ENCODE data around the gene GPR62.
A peak's percentile ranks its signal among the peaks of the same experiment; 100 is the strongest.

Gene GPR62, protein sequence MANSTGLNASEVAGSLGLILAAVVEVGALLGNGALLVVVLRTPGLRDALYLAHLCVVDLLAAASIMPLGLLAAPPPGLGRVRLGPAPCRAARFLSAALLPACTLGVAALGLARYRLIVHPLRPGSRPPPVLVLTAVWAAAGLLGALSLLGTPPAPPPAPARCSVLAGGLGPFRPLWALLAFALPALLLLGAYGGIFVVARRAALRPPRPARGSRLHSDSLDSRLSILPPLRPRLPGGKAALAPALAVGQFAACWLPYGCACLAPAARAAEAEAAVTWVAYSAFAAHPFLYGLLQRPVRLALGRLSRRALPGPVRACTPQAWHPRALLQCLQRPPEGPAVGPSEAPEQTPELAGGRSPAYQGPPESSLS

DNA sequence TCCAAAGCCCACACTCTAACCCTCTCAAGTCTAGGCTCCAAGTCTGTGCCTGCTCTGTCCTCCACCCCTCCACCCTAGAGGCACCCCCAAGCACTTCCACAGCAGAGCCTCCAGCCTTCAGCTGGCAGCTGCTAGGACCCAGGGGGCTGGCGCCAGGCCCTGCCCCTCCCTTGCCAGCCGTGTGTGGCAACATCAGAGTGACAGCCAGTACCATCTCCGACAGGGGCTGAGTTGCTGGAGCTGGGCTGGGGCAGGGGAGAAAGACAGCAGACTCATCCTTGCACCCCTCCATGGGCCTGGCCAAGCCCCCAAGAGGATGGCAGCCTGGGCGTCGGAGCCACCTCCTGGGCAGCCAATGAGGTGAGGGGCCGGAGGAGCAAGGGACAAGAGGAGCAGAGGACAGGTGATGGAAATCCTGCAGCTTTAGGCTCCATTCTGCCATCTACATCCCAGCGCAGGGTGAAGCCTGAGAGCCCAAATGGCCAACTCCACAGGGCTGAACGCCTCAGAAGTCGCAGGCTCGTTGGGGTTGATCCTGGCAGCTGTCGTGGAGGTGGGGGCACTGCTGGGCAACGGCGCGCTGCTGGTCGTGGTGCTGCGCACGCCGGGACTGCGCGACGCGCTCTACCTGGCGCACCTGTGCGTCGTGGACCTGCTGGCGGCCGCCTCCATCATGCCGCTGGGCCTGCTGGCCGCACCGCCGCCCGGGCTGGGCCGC is at the start of gene GPR62:
Gene GPR62, plus strand, starts transcription at position 207 of the 718 bp plus-strand sequence. Its CDS starts 272 bp downstream, at position 479.
- H3K9ac ChIP-seq (ENCODE audit: low read depth, low read length) = no peak within 1 kb of the TSS
- H3K4me2 ChIP-seq (ENCODE audit: insufficient read depth, low read length) = no peak within 1 kb of the TSS
- H3K36me3 ChIP-seq (ENCODE audit: insufficient read depth, low read length) = no peaks in the 10 kb centered on the region
- ATAC-seq (ENCODE audit: insufficient read depth, low read depth) (peak; percentile 56), DNase-seq (no peak)
- no peaks in the 10 kb centered on the region for H3K27me3 ChIP-seq (ENCODE audit: insufficient read depth, low read length, poor library complexity)
- no peaks in the 10 kb centered on the region for H3K9me3 ChIP-seq (ENCODE audit: insufficient read depth, low read length, severe bottlenecking)
- H3K4me1 ChIP-seq (ENCODE audit: insufficient read depth, low read length) = no peaks in the 10 kb centered on the region
- H2AFZ ChIP-seq (ENCODE audit: low read depth, low read length) = no peak within 1 kb of the TSS
- no peaks in the 10 kb centered on the region for H4K20me1 ChIP-seq (ENCODE audit: insufficient read depth, low read length)
- H3K4me3 ChIP-seq (ENCODE audit: low read depth in 1 of 2, low read length in 2 of 2) = no peak within 1 kb of the TSS
- TF ChIP-seq EZH2 (IDR thresholded peaks at IDR 0.05; ENCODE audit: borderline replicate concordance, low read depth, low read length, severe bottlenecking) (no peak), CTCF (IDR thresholded peaks at IDR 0.05; ENCODE audit: borderline replicate concordance, extremely low read depth, low read length, poor library complexity, severe bottlenecking) (no peak)
- H3K79me2 ChIP-seq (ENCODE audit: insufficient read depth, low read length) = no peaks in the 10 kb centered on the region
- H3K27ac ChIP-seq (ENCODE audit: low read length) = no peak within 1 kb of the TSS

- no peak overlapping the region for H3K9ac ChIP-seq (ENCODE audit: low read depth, low read length)
- no peak overlapping the region for H3K4me3 ChIP-seq (ENCODE audit: low read depth in 1 of 2, low read length in 2 of 2)
- ATAC-seq (ENCODE audit: insufficient read depth, low read depth) = no peak
- no peaks in the 10 kb centered on the region for H4K20me1 ChIP-seq (ENCODE audit: insufficient read depth, low read length)
- no peaks in the 10 kb centered on the region for H3K36me3 ChIP-seq (ENCODE audit: insufficient read depth, low read length)
- H3K27me3 ChIP-seq (ENCODE audit: insufficient read depth, low read length, poor library complexity) = no peaks in the 10 kb centered on the region
- no peaks in the 10 kb centered on the region for H3K79me2 ChIP-seq (ENCODE audit: insufficient read depth, low read length)
- no peak overlapping the region for H2AFZ ChIP-seq (ENCODE audit: low read depth, low read length)
- H3K27ac ChIP-seq (ENCODE audit: low read length) = no peak overlapping the region
- no peaks in the 10 kb centered on the region for H3K4me1 ChIP-seq (ENCODE audit: insufficient read depth, low read length)
- H3K4me2 ChIP-seq (ENCODE audit: insufficient read depth, low read length) = no peak overlapping the region
- no peak for TF ChIP-seq EZH2 (IDR thresholded peaks at IDR 0.05; ENCODE audit: borderline replicate concordance, low read depth, low read length, severe bottlenecking)
- no peak for TF ChIP-seq CTCF (IDR thresholded peaks at IDR 0.05; ENCODE audit: borderline replicate concordance, extremely low read depth, low read length, poor library complexity, severe bottlenecking)
- H3K9me3 ChIP-seq (ENCODE audit: insufficient read depth, low read length, severe bottlenecking) = peaks cover 2% of the 10 kb centered on the region
- no peak for DNase-seq
Measured at GRCh38 chr3:51908026-51908425, 47.2 kb upstream of the GPR62 start.

- ATAC-seq (ENCODE audit: insufficient read depth, low read depth) = no peak
- H3K27me3 ChIP-seq (ENCODE audit: insufficient read depth, low read length, poor library complexity) = no peaks in the 10 kb centered on the region
- H3K4me2 ChIP-seq (ENCODE audit: insufficient read depth, low read length) = no peak overlapping the region
- no peak overlapping the region for H3K9ac ChIP-seq (ENCODE audit: low read depth, low read length)
- no peaks in the 10 kb centered on the region for H3K79me2 ChIP-seq (ENCODE audit: insufficient read depth, low read length)
- TF ChIP-seq EZH2 (IDR thresholded peaks at IDR 0.05; ENCODE audit: borderline replicate concordance, low read depth, low read length, severe bottlenecking) (no peak), CTCF (IDR thresholded peaks at IDR 0.05; ENCODE audit: borderline replicate concordance, extremely low read depth, low read length, poor library complexity, severe bottlenecking) (no peak)
- DNase-seq = no peak
- H2AFZ ChIP-seq (ENCODE audit: low read depth, low read length) = no peak overlapping the region
- no peaks in the 10 kb centered on the region for H3K36me3 ChIP-seq (ENCODE audit: insufficient read depth, low read length)
- H3K4me3 ChIP-seq (ENCODE audit: low read depth in 1 of 2, low read length in 2 of 2) = no peak overlapping the region
- no peaks in the 10 kb centered on the region for H4K20me1 ChIP-seq (ENCODE audit: insufficient read depth, low read length)
- H3K27ac ChIP-seq (ENCODE audit: low read length) = no peak overlapping the region
- H3K9me3 ChIP-seq (ENCODE audit: insufficient read depth, low read length, severe bottlenecking) = no peaks in the 10 kb centered on the region
- no peaks in the 10 kb centered on the region for H3K4me1 ChIP-seq (ENCODE audit: insufficient read depth, low read length)
Measured at GRCh38 chr3:51916418-51916817, 38.8 kb upstream of the GPR62 start.

Measured in DND-41 (cell line).